CD1c-positive myeloid dendritic cell (primary cell): ENCODE results near the gene ZNF165.
"Not testable (repeated sequence)": the region's sequence is repeated elsewhere in the genome, so short reads cannot be mapped to it uniquely, and the experiment has no call there.

ENCODE experiments used
- DNase-seq: peaks from one replicate; pipeline ENCODE4 v3.0.0-alpha.2; 2016; ENCODE audit errors: extremely low spot score

The ZNF165 gene

DNA sequence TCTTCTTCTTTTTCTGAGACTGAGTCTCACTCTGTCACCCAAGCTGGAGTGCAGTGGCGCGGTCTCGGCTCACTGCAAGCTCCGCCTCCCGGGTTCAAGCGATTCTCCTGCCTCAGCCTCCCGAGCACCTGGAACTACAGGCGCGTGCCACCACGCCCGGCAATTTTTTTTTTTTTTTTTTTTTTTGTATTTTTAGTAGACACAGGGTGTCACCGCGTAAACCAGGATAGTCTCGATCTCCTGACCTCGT lies at the start of gene ZNF165:
Gene ZNF165 (plus strand): TSS at position 188 of the 250 bp plus-strand sequence. CDS start 4,913 bp downstream, outside the sequence.
- not testable (repeated sequence) for DNase-seq

DNA sequence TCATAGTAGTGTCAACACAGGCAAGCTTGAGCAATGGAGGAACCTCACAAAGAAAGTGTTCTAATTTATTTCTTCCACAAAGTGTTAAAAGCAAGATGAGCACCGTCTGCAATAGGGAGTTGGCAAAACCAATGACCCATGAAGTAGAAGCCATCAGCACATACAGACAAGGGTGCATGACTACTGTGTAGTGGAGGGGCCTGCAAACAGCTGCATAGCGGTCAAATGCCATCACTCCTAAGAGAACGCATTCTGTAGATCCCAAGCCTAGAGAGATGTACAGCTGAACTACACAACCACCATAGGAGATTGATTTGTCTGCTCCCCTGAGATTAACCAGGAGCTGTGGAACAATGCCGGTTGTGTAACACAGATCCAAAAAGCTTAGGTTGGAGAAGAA lies 26.8 kb upstream of the ZNF165 start:
- no peak for DNase-seq

- DNase-seq, result no peak
These were observed 20.0 kb upstream of the ZNF165 start for GRCh38 chr6:28060405-28060804.

DNA sequence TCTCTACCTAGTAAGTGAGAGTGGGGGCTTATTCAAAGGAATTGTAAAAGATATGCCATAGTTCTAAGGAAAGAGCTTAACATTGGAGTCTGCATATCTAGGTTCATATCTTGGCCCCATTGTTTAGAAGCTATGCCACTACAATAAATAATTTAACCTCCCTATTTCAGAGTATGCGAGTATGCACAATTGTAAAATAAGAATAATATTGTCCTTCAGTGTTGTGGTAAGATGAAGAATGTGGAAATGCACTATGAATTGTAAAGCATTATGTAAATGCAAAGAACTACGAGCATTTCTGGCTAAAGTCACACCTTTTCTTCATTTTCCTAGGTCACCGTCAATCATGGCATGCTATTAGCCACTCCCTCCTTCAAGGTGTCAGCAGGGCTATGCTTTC lies 16.1 kb upstream of the ZNF165 start:
- DNase-seq, result no peak

DNA sequence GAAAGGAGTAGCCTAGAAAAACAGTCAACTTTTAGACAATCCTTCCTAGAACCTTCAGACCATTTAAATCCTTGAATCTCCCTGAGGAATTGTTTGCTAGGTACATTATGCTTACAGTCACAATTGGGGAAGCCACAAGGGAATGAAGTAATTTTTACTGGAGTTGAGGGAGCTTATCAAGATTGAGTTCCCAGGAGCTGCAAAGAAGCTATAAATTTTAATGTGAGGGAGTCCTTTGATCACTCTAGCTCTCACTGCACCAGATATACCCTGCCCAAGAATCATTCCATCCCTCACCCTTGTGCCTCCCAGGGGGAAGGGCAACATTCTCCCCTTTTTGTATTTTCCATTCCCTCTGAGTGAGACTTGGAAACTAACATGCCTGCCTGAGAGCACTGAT lies 12.3 kb upstream of the ZNF165 start:
- DNase-seq, result no peak

DNA sequence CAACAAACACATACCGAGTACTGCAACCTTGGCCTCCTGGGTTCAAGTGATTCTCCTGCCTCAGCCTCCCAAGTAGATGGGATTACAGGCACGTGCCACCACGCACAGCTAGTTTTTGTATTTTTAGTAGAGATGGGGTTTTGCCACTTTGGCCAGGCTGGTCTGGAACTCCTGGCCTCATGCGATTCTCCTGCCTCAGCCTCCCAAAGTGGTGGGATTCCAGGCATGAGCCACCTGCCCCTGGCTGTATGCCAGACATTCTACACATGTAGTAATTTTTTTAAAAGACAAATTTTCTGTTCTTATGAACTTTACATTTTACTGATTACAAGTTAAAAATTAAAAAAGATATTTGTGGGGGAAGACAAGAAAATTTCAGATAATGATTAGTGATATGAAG lies 9.4 kb upstream of the ZNF165 start:
- not testable (repeated sequence) for DNase-seq

DNA sequence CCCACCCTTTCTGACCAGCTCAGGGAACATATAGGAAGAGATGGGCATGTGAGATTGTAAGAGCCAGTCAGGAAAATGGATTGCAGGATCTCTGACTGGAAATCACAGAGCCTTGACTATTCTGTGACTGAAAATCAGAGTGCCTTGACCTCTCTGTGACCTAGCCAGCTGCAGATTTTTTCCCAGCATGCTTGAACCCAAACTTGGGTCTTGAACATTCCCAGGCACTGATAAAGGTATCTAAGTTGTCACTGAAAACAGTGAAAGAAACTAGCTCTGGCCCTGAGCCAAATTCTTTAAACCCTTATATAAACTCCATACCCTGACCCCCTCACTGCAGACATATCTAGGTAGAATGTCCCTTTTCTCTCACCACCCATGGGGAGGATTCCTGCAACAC lies 2.3 kb upstream of the ZNF165 start:
- no peak for DNase-seq

DNA sequence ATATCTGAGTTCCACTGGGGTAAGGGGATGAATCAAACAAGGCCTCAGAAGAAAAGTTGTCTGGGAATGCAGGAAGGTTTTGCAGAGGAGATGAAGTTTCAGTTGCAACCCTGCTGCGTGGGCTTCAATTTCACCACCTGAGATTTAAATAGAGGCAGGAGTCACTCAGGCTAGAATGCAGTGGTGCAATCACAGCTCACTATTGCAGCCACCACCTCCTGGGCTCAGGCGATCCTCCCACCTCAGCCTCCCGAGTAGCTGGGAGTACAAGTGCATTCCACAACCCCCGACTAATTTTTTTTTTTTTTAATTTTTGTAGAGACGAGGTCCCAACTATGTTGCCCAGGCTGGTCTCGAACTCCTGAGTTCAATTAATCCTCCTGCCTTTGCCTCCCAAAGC lies 1.5 kb upstream of the ZNF165 start:
- DNase-seq, result no peak

GRCh38 chr6:28080631-28081485 lies 490 bp downstream of the ZNF165 start:
- peak; percentile 96 for DNase-seq

- DNase-seq, result peak; percentile 41
These were observed 1.1 kb downstream of the ZNF165 start for GRCh38 chr6:28081486-28081751.

- peak; percentile 13 for DNase-seq
These were observed 2.6 kb downstream of the ZNF165 start for GRCh38 chr6:28082939-28083338.

GRCh38 chr6:28089054-28089453 lies 8.7 kb downstream of the ZNF165 start:
- DNase-seq, result no peak

- no peak for DNase-seq
These were observed 10.7 kb downstream of the ZNF165 start for GRCh38 chr6:28090917-28091586.

- not testable (repeated sequence) for DNase-seq
These were observed 21.9 kb downstream of the ZNF165 start for GRCh38 chr6:28102222-28102621.

DNA sequence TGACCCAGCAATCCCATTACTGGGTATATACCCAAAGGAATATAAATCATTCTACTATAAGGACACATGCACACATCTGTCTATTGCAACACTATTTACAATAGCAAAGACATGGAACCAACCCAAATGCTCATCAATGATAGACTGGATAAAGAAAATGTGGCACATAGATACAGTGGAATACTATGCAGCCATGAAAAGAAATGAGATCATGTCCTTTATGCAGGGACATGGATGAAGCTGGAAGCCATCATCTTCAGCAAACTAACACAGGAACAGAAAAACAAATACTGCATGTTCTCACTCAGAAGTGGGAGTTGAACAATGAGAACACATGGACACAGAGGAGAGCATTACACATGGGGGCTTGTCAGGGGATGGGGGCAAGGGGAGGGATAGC lies 22.3 kb downstream of the ZNF165 start:
- DNase-seq, result not testable (repeated sequence)

- peak; percentile 81 for DNase-seq
These were observed 24.2 kb downstream of the ZNF165 start for GRCh38 chr6:28104392-28105244.

- no peak for DNase-seq
These were observed 24.9 kb downstream of the ZNF165 start for GRCh38 chr6:28105245-28105639.

GRCh38 chr6:28107506-28107905 lies 27.1 kb downstream of the ZNF165 start:
- no peak for DNase-seq

- DNase-seq, result no peak
These were observed 31.6 kb downstream of the ZNF165 start for GRCh38 chr6:28111964-28112363.

GRCh38 chr6:28115799-28116198 lies 35.4 kb downstream of the ZNF165 start:
- no peak for DNase-seq

DNA sequence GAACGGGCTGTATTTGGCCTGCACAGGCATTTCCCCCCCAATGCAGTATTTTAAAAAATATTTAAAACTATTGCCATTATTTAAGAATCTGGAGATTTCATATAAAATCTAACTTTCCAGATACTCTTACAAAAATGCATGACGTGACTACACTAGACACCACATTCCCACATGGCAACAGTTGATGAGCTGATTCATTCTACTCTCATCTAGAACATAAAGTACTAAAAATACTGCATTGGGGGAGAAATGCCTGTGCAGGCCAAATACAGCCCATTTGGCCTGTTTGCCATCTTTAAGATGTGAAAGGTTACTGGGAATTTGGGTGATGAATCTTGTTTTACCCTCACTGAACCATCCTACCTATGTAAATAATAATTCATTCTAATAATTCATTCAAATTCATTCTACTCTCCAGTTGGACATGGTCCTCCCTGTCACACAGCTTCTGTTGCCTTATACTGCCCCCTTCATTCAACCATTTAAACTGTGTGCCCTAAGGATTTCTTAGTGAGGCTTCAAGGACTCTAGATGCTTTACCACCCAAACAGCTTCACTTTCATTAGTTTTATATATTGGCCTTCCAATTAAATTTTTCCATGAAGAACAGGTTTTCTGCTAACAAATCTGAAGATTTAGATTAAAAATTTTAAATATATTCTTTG lies 37.1 kb downstream of the ZNF165 start:
- no peak for DNase-seq

- DNase-seq, result no peak
These were observed 37.8 kb downstream of the ZNF165 start for GRCh38 chr6:28118217-28118616.
